Stimulated activated CD4-positive, alpha-beta T cell treated with anti-CD3 and anti-CD28 coated beads, Interleukin-12 subunit alpha, Interleukin-12 subunit beta, amount 100 ng/mL, for 4 hours (primary cell): Measurements from ENCODE around the gene RETN.

ENCODE experiments used
- DNase-seq: peaks from one replicate; pipeline ENCODE4 v3.0.0-alpha.2; 2020

The RETN gene, protein sequence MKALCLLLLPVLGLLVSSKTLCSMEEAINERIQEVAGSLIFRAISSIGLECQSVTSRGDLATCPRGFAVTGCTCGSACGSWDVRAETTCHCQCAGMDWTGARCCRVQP

DNA sequence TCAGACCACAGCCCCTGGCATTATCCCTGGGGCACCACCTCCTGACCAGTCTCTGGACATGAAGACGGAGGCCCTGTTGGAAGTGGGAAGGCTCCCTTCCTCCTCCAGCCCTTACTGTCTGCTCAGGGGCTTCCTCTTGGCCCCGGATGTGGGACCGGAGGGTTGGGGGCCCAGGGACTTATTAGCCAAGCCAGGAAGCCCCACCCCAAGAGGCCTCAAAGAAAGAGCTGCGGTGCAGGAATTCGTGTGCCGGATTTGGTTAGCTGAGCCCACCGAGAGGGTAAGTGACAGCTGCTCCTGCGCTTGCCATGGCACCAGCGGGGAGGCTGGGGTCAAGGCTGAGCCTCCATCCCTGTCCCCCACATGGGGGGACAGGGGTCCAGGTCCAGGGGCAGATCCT, at the start of gene RETN:
RETN (plus strand) TSS at position 208 of the 400 bp plus-strand sequence. CDS start 278 bp downstream, outside the sequence.
- DNase-seq = no peak

DNA sequence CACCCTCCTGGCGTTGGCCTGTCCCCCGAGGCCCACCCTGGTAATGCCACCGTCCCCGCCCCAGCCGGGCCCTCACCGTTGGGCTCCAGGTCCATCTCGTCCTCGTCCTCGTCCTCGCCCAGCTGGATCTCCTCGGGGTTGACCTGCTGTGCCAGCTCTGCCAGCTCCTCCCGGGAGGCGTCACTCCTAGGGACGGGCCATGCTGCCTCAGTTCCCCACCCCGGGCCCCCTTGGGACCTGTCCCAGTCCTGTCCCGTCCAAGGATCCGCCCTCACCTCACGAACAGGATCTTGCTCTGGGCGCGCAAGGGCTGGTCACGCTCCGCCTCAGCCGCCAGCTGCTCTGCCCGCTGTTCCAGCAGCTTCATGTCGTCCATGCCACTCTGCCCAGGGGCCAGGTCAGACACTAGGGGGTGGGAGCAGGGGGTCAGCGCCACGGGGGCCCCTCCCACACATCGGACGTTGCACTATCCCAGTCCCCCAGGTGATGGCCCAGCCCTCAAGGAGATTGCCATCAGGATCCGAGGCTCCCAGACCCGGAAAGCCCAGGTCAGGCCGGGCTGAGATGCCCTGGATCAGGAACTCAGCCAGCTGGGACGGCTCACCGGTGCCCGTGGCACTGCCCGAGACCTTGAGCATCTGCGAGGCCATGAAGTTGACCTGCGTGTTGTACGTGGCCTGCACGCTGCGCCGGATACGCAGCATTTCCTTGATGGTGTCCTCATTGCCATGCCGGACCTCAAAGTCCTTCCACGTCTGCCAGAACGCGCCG, 49.0 kb upstream of the RETN start:
- no peak for DNase-seq

DNA sequence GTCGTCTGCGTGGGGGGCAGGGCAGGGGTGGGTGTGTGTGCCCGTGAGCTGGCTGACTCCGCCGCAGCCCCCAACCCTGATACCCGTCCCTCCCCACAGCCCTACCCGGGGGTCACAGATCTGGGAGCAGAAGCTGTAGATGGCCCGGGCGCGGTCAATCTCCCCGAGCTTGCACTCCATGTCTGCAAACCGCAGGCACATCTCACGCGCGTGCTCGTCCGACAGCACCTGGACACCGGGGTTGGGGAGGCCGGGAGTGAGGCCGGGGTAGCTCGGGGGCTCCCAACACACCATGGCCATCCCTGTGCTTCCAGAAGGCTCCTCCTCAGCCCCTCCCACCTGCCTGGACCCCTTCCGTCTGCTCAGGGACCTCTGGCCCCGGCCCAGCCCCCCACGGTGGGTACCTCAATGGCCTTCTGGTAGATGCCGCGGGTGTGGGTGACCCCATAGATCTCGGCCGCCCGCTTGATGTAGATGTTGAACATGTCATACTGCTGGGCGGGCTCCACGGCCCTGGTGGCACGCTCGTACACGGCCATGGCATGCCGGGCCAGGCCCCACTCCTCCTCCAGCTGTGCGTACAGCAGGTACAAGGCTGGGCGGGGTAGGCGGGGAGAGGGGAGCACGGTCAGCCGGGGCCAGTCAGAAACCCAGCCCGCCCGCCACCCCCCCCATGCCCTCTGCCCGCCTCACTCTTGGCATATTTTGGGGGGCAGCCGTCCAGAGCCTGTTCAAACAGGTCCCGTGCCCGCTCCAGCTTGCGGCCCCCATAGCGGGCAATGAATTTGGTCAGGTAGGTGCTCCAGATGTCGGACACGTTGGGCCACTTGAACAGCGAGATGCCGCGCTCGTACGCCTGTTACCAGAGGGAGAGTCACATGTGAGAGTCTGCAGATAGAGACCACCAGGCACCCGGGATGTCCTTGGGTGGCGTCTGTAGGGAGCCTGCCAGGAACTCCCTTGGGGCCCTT, 48.1 kb upstream of the RETN start:
- no peak for DNase-seq

DNA sequence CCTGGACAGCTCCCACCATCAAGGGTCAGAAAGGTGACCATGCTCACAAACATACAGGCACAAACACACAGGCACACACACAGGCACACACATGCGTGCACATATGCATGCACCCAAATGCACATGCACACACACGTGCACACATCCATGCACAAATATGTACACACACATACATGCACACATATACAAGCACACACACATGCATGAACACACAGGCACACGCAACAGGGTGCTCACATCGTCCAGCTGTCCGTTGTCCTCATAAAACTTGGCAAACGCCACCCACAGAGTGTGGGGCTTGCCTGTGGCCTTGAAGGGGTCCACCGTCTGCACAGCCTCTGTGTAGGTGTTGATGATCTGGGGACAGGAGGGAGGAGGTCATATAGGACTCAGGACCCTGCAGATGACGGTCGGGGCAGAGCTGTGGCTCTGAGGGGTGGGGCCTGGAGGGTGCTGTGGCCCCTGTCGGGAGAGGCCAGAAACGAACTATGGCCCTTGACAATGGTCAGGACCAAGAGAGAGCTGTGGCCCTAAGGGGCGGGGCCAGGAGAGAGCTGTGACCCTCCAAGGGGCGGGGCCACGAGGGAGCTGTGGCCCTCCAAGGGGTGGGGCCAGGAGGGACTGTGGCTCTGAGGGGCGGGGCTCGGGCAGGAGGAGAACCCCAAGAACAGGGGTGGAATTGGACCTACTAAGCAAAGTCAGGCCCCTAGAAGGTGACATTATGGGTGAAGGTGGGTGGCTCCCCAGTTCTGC, 45.7 kb upstream of the RETN start:
- DNase-seq = no peak

DNA sequence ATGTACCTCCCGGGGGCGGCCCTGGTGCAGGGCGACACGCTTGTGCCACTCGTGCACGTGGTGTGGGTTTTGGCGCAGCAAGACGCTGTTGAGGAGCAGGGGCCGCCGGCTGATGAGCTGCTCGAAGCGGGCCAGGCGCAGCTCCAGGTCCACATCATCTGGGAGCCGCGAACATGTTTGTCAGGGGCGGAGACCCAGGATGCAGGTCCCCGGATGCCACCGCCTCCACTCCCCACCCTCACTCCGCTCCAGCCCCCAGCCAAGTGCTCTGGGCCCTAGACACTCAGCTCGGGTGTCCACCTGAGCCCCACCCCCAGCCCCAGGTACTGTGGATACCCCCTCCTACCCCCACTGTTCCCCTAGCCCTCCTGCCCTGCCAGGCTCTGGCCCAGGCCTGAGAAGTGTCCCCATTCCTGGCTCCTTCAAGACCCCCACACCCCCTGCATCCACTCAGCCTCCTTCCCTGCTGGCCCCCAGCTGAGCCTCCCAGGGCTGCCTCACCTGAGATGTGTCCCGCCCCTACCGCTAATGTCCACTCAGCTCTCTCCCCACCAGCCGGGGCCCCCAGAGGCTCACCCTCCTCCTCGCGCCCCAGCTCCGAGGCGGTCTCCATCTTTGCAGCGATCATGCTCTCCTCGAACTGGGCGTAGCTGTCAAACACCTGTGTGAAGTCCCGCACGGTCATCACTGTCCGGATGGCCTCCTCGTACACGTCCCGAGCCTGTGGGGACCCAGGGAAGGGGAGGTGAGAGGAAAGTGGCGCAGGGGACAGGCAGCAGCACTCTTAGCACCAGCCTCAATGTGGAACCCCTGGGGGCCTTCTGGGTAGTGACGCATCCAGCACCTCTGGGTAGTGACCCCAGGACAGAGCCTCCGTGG, 44.9 kb upstream of the RETN start:
- no peak for DNase-seq

DNA sequence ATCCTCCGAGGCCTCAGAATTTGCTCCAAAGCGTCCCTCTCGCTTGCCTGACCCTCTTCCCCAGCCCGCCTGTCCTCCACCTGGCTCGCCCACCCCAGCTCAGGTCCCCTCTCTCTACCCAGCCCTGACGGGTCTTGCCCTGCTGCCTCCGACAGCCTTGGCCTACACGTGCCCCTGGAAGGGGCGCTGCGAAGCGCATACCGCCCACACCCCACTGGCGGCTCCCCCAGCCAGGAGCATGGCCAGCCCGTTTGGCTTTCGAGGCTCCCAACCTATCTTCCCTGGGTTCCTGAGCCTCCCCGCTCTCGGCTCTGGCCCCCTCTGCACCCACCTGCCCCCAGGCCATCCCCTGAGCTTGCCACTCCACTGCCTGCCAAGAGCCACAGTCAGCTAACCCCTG, 44.0 kb upstream of the RETN start:
- DNase-seq = no peak

DNA sequence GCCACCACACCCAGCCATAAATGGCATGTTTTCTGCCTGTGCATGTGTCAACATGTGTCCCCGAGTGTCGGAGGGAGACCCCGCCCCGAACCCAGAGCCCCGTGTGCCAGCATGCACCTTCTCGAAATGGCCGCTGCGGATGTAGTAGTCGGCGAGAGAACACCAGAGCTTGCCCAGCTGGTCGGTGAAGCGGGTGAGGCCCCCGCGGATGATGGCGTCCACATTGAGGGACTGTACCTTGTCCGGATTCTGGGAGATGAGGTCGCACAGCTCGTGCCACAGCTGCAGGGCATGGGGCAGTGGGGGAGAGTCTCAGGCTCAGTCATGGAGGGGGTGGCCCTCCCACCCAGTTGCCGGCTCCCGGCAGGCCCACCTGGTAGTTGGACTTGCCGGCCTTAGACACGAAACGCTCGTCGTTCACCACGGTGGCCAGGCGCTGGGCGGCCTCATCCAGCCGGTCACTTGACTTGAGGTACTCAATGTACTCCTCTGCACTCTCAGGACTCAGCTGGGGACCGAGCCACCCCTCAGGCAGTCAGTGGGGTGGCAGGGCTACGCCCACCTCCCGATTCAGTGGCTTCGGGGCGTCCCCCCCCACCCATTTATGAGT, 43.0 kb upstream of the RETN start:
- no peak for DNase-seq

DNA sequence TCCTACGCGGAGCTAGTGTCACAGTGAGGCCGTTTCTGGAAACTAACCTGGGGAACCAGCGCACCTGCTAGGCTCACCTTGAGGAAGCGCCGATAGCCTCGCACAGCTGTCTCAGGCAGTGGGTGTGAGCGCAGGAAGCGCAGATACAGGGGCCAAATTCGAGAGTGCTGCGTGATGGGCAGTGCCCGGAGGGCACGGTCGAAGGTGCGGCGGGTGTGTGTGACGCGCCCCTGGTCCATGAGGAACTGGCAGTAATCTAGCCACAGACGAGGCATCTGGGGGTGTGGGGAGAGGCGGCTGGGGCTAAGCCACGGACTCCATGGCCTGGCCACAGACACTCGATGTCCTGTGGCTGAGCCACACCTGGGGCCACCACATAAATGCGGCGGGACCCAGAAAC, 41.7 kb upstream of the RETN start:
- DNase-seq = no peak

DNA sequence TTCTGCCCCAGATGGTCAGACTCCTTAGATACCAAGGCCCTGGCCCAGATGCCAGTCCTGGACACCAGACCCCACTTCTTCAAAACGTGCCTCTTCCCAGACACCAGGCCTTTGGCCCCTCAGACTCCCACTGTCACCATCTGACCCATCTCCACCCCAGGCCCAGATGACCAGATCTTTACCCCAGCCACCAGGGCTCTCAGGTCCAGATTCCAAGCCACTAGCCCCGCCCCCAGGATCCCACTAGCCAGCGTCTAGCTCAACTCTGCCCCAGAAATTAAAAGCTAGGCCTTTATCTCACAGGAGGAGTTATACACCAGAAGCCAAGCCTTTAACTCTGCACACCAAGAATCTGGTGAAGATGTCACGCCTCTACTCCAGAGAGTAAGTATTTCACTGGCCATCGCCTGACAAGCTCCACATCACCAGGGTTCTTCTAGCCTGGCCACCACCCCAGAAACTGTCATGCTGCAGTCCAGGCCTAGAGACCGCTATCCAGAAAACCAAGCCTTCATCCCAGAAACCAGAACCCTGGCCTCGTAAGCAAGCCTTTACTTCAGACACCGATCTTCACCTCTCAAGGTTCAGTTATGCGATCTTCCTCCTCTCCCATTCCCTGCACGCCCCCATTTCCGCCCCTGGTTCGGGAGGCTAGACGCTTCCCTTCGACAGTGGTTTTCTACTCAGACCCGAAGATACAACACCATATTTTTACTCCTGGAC, 40.1 kb upstream of the RETN start:
- no peak for DNase-seq

DNA sequence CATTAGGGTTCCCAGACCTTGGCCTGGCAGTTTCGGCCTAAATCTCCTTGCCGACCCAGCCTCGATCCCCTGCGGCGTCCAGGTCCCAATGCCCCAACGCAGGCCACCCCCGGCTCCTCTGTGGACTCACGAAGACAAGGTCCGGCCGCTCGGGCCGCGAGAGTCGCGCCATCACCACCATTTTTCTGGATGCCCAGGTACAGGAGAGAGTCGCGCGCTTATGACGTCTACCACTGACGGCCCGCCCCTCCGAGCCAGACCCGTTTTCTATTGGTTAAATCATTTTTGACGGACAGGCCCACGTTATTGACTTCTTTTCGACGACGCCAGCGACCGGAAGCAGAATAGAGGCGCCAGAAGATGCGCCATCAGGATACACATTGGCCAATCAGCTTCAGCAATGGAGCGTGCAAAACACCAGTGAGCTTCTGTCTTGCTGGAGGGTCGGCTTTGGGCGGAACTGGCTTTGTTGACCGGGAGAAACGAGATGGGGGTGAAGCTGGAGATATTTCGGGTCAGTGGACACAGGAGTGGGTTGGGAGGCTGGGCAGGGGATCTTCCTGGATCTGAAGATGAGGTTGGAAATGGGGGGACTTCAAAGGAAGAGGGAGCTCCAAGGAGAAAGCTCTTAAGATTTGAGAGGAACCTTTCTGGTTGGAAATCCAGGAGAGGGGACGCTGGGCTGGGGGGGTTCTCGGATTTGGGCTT, 39.3 kb upstream of the RETN start, which contains the start of the genes PET100 and XAB2:
PET100 (plus strand) TSS at position 447 of the 708 bp plus-strand sequence; CDS start at position 488, 41 bp downstream.
XAB2 (minus strand) TSS at position 199 of the 708 bp plus-strand sequence; CDS start at position 181, 18 bp downstream.
- DNase-seq = peak; percentile 85

DNA sequence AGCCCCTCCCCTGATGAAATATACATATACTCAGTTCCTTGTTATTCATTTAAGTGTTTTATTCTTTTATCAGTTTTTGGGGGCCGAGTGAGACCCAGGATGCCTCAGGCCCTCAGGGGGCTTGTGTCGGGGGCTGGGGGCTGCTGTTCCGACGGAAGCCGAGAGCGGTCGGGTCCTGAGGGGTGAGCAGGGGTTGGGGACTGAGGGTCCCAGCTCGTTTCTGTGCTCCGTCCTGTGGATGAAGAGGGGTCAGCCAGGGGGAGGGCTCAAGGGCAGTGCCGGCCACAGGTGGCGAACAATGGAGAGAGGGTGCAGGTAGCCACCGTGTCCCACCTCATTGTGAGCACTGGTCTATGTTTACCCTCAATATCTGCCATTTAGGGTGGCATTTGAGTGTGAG, 37.3 kb upstream of the RETN start:
- no peak for DNase-seq

DNA sequence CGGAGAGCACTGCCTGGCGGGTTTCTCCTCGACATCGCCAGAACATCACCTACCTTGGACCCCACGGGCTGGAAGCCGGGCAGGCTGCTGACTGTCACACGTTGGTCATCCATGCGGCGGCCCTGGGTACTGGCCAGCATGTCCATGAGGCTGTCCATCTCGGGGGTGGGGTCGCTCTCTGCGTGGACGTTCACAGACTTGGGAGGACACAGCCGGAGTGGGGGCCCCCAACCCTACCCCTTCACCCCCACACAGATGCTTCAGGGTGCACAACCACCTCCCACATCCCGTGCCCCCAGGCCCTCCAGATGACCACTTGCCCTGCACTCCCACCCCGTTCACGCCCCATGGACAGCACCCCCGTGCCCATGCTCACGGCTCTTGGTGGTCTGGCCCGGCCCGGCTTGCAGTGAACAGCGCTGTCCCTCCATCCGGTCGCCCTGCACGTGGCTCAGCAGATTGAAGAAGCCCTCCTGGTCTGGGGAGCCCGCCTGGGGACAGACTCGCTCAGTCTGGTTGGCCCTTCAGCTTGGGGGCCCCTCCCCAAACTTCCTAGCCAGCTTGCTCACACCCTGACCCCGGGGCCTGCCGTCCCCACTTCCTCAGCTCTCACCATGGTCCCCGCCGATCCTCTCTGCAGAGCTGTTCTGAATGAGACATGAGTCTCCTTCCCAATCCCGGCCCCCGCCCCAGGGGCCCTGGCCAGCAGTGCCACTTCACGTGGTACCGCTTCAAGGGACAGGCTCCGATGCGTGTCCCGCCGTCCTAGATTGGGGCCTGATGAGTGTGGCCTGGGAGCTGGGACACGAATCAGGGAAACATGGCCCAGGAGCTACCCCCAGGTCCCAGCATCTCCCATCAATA, 36.3 kb upstream of the RETN start:
- no peak for DNase-seq

DNA sequence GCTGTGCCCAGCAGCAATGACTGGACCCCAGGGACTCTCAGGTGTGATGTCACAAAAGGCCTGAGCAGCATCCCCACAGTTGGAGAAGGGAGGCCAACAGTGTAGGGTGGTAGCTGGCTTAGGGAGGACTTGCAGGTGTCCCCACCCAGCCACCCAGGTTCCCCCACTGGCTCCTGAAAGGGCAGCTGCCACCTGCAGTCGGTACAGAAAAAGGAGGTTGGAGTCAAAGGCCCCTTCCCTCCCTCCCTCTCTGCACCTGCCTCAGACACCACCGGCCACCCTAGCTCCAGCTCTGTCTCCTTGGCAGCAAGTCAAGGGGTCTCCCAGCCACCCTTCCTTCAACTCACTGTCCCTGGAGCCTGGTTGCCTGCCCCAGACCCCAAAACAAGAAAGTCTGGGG, 35.2 kb upstream of the RETN start, which contains the start of gene PCP2:
PCP2 (minus strand) TSS at position 22 of the 400 bp plus-strand sequence. CDS start 262 bp downstream, outside the sequence.
- no peak for DNase-seq

DNA sequence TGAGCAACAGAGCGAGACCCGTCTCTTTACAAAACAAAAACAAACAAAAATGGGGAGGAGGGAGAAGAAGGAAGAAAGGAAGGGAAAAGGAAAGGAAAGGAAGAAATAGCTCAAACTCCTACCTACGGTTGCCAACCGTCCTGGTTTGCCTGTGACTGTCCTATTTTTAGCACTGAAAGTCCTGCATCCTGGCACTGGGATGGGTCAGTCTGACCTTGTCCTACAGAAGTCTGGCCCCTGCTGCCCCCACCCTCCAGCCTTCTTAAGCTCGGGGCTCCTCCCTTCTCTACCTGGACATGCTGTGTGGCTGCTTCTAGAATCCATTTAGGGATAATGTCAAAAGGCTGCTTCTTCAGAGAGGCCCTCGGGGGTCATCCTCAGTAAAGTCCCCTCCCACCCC, 33.2 kb upstream of the RETN start:
- DNase-seq = no peak

DNA sequence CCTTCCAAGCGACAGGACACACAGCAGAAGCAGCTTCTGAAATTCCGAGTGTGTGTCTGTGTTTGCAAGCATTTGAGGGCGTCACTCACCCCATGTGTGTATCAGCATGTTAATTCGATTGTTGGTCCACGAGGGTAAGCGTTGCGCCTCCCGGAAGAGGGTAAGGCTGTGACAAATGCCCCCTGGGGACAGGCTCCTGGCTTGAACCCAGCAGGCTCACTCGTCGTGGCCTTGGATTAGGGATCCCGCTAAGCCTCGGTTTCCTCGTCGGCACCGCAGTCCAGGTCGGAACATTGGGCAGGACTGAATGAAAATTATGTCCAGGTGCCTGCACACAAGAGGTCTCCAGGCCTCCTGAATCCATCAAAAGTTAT, 32.5 kb upstream of the RETN start:
- DNase-seq = no peak

DNA sequence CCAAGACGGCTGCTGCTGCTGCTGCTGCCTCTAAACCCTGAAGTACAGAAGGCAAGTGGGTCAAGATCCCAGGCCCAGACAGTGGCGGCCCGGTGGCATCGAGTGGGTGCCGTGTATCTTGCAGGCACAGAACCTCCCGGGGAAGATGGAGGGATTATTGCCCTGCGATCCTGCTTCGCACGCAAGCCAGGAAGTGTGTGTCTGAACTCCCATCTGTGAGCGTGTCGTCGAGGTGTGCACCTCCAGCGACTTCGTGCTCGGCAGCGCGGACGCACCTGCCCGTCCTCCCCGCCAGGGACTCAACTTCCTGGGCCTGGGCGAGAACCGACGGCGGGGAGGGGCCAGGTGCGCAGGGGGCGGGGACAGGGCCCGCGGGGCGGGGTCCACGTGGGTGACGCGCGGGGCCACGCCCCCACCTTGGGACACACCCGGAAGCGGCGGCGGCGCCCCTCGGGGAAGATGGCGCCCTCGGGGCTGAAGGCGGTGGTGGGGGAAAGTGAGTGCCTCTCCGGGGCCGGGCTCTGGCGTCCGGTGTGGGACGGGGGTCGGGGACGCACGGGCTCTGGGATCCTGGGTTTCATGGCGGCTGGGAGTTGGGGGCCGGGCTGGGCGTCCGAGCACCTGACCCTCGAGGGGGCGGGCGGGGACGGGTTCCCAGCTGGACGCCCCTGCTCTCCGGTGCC, 32.0 kb upstream of the RETN start, which contains the start of gene STXBP2:
STXBP2 (plus strand) TSS at position 420 of the 683 bp plus-strand sequence; CDS start at position 460, 40 bp downstream.
- DNase-seq = peak; percentile 92

DNA sequence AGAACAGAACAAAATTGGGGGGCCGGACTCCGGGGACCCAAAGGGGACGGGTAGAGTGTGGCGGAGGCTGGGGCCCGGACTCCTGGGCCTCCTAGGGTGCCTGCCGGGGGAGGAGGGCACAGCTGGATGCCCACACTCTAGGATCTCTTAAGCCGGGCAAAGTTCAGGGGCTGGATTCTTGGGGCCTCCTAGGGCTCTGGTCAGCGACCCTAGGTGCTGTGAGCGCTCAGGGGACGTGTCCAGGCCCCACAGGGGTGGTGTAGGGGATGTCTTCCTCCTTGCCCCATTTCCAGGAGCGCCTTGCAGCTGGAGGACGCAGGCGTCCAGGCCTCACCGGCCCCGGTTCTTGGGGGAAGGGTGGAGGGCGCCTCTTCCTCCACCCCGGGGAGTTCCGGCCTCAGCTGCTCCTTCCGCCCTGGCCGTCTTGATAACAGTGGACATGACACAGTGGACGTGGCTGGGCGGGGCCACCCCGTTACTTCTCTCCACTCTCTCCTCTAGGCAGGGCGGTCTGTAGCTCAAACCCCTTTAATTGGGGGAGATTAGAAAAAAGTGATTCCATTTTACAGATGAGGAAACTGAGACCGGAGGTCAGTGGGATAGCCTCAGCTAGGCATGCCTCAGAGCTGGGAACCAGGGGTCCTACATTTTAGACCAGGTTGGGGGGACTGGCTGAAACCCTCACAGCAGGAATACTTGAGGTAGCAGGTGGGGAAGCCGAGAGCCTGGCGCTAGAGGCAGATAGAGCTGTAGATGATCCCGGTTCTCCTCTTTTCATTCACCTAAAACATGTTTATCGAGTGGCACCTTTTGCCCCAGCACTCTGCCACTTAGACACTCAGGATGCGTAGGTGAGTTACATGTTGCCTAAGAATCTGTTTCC, 31.2 kb upstream of the RETN start:
- DNase-seq = no peak
